HS-5 (cell line): Measurements from ENCODE around the gene OPTC.

Experiments
- DNase-seq: peaks from one replicate; pipeline ENCODE4 v3.0.0-alpha.2; 2012; ENCODE audit warnings: low read depth

The OPTC gene

DNA sequence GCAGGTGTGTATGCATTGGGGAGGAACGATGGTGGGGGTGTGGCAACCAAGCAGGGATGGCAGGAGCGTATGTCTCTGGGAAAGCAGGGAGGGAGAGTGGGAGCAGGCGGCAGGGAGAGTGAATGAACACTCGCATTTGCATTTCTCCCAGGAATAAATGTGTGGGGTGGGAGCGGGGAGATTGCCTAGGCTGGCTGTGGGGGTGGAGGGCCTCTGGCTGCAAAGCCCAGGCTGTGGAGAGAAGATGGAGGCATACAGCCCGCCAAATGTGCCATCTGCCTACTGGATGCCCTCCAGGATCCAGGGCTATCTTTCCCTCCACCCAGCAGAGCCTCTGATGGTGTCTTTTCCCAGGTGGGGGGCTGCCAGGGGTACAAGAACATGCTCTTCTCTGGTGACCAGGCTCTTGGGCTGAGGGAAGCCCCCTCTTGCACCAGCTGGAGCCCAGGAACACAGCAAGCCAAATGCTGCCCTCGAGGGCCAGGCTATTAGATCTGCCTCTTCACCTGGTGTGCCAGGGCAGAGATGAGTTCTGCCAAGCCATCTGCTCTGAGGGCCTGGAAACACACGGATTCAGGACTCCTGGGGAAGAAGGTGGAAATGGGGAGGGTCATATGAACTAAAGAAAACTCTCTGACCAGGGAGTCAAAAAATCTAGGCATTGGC is 1.7 kb upstream of the OPTC start:
- DNase-seq: no peak

DNA sequence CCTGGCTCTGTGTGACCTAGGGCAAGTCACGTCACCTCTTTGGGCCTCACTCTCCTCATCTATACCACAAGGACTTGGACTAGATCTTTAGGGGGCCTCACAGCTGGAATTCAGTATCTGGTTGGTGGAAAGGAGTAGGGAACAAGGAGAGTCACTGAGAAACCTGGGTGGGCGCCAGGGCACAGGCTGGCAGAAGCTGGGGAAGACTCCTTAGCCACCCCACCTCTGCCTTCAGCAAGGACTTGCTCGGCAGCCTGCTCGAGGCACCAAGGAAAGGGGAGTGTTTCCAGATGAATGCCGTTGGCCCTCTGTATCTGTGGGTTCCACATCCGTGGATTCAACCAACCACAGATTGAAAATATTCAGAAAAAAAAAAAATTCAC is 1.2 kb upstream of the OPTC start:
- no peak for DNase-seq

DNA sequence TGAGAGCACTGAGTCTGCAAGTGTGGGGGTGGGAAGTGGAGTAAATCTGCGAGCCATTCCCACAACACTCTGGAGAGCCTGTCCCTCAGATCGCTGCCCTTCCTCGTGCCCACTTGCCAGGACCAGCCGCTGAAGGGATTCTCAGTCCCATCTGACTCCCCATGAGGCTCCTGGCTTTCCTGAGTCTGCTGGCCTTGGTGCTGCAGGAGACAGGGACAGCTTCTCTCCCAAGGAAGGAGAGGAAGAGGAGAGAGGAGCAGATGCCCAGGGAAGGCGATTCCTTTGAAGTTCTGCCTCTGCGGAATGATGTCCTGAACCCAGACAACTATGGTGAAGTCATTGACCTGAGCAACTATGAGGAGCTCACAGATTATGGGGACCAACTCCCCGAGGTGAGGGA is 1.9 kb downstream of the OPTC start:
- no peak for DNase-seq

DNA sequence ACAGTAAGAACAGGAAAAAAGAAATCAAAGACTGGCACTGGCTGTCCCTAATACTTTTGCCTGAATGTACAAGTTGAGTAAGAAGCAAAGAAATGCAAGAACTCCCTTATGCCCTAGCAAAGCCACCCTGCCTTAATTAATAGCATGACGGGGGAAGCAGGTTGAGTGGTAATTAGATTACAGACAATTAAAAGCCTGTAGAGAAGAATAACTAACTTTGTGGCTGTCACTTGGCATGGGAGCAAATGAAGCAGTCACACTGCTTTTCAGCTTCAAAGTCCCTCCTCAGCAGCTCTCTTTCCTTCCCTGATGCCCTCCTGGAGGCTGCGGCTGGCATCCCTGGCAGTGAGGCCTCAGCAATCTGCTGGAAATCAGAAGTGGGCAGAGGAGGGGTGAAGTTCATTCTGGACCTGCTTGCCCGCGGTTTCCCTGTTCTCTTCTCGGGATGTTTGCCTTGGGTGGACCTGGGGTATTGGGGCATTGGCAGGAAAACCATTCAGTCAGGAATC is 3.4 kb downstream of the OPTC start:
- DNase-seq: no peak

DNA sequence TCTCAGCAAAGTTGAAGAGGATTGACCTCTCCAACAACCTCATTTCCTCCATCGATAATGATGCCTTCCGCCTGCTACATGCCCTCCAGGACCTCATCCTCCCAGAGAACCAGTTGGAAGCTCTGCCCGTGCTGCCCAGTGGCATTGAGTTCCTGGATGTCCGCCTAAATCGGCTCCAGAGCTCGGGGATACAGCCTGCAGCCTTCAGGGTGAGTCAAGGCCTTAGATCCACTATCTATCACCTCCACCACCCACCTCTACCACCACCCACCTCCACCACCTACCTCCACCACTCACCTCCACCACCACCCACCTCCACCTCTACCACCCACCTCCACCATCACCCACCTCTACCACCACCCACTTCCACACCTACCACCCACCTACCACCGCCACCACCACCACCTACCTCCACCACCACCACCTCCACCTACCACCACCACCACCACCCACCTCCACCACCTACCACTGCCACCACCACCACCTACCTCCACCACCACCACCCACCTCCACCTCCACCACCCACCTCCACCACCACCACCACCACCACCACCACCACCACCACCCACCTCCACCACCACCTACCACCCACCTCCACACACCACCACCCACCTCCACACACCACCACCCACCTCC is 5.8 kb downstream of the OPTC start:
- no peak for DNase-seq

DNA sequence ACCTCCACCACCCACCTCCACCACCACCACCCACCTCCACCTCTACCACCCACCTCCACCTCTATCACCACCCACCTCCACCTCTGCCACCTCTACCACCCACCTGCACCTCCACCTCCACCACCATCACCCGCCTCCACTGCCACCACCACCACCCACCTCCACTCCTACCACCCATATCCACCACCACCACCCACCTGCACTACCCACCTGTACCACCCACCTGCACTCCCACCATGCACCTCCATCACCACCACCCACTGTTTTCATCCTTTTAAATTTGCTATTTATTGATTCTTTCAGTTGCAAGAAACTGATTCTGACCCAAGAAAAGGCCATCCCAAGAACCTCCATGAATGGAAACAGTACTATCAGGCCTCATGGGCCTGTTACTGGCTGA is 6.3 kb downstream of the OPTC start:
- DNase-seq: no peak

DNA sequence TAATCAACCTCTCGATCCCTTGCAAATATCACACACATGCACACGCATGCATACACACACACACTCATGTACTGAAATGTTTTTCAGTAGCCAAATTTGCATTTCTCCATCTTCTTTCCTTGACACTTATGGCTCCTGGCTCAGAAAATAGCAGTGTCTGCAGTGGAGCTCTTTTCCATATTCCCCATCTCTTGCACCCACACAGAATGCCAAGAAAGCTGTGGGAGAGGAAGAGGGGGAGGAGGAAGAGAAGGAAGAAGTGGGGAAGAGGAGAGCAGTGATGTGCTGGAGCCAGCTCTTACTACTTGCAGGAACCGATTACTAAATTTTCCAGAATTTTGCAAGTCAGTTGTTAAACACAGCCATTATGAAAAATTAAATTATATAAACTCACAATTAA is 9.9 kb downstream of the OPTC start:
- no peak for DNase-seq

DNA sequence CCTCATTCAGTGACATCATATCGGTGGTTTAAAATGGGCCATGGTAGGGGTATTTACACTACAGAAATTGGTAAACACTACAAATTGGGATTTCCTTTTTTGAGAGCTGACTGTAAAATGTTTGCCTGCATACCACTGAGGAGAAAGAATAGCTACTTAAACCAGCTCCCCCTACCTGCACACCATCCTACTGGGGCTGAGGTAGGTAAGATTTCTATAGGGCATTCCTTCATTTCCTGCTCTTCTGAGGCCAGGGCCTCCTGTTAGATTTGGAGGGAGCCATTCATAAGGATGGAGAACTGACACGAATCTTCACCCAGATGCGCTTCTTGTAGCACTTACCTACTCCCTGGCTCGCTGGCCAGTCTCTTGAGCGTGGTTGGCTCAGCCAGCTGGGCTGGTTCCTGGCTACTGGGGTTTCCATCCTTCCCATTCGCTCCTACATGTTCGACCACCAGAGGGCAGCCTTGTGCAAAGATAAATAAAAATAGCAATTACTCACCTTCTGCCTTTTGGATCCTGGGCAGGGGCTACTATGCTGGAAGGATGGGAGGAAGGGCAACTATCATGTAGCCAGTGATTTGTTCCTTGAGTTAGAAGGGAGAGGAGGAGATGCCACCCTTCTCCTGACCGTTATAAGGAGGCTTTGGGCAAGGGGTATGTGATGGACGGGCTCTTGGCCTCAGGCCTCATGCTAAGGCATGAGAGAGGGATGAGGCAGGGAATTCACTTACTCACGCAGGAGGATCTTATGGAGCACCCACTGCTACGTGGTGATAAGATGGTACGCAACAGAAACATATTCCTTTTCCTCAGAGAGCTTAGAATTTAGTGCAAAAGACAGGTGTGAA is 10.7 kb downstream of the OPTC start:
- peak; percentile 50 for DNase-seq

DNA sequence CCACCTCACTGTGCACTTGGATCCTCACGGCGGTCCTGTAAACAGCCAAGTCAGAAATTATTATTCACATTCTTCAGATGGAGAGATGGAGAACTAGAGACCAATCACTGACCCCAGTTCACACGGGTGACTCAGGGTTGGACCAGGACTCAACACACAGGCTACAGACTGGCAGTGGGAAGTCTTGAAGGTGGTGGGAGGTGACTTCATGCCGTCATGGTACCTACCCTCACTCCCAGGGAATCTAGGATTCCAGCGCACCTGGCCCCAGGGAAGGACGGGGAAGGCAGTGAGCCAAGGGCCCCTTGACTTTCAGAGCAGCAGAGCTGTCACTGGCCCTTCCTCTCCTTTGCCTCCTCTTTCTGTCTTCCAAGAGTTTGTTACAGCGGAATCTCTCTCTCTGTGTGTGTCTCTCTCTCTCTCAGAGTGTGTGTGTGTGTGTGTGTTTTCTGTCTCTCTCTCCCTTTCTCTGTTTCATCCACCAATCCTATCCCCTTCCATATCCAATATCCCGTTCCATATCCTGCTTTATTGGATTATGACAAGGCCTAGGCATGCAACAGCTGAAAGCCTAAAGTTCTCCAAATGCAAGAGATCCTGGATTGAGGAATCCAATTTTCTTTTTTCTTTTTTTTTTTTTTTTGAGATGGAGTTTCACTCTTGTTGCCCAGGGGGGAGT is 11.7 kb downstream of the OPTC start:
- no peak for DNase-seq

DNA sequence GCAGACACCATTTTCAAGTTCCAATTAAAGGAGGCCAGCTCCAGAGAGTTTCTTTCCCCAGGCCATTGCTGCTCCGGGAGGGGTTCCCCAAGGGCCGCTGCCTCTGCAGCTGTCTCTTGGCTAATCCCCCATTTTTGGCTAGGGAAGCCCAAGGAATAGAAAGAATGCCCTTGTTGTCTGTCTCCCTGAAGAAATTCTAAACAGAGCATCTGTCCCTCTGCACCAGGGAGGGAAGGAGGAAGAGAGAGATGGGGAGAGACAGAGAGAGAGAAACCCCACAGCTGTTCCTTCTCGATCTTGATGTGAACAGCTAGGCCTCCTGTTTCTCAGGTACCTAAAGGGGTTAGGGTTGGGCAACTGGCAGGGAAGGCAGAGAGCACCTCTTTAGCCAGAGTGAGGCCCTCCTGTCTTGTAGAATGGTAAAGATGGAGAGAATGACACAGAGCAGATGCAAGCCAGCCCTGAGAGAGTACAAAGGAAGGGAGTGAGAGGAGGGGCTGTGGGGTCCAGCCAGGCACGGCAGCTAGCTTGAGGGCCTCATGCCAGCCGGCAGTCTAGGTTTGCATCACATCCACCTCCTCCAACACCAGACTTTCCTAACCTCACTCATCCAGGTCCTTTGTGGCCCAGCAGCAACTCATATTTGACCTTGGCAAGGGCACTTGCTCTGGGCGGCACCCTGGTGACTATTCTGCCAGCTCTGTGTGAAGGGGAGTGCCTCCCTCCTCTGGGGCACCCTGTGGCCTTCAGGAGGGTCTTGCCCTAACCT is 13.1 kb downstream of the OPTC start:
- no peak for DNase-seq

DNA sequence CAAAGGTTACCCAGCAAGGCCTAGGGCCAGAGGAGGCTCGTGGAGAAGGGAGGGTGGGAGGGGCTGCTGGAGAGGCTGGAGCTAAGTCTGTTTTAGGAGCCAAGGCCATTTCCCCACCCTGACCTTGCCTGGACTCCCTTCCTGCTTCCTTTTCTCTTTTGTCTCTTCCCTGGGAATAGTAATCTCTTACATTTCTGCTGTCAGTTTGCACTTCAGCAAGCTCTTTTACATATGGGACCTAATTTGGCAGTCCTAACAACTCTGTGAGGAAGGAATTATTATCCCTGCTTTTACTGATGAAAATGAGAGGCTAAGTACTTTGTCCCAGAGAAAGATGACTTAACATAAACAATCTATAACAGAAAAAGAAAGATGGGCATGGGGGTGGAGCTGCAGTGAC is 13.8 kb downstream of the OPTC start:
- no peak for DNase-seq

DNA sequence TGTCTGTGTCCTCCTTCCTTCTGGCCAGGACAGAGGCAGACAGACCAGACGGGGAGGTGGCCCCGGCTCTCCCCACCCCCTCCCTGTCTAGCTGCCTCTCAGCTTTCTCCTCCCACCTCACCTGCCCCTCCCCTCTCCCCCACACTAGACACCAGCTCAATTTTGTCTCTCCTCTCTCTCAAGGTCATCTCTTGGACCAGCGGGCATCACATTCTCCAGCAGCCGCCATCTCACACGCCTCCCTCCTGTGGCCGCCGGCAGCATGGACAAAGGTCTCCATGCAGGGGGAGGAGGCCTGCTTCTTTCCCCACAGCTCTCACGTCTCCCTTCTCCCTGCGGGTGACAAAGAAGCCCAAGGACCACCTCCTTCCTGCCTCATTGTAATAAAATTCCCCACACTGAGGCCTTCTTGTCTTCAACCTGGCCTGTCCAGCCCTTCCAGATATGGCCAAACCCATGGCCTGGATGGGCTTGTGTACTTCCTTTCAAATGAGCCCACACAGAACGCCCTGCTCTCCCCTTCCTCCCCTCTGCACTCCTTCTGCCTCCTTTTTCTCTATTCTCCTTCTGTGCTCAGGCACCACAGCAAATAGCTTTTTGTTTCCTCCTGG is 14.6 kb downstream of the OPTC start:
- no peak for DNase-seq

DNA sequence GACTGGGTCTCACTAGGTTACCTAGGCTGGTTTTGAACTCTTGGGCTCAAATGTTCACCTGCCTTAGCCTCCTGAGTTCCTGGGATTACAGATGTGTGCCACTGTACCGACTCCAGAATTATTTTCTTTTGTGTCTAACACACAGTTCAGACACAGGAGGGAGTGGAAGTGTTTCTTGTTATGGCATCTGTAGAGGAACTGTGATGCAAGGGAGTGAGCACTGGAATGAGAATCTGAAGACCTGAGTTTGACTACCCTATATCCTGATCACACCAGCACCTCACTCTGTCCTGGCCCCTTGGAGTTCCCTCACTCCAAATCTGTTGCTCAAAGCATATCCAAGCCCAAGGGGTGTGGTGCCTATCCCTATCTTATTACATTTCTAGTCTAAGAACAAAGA is 15.2 kb downstream of the OPTC start:
- no peak for DNase-seq

DNA sequence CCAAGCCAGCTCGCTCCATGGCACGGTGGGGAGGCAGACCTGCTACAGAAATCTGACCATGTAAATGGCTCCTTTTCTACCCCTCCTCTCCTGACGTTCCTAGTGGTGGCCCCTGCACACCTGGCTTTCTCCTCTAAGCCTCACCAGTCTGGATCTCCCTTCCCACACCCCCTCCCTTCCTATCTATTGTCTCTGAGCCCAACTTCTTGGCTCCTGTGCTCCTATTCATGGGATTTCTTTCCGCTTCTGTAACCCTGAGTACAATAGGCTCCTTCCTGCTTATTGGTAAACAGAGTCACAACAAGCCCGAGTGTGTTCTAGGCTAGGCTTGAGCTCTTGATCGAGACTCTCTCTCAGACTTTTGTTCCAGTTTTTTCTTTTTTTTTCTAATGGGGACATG is 17.6 kb downstream of the OPTC start:
- no peak for DNase-seq

DNA sequence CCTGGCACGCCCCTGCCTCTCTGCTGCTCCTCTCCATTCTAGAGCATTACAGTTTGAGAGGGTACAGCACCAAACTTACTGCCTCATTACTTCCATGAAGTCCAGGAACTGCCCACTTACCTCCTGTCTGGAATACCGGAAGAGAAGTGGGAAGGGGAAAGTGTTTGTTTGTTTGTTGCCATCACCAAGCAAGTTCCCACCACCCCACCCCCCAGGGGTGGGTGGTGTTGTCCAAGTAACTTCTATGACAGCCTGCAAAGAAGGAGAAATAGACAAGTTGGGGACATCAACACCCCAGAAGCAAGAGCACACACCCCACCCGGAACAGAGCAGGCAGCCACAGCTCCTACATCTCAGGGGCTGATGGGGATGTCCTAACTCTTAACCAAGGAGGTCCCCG is 18.0 kb downstream of the OPTC start:
- DNase-seq: no peak

DNA sequence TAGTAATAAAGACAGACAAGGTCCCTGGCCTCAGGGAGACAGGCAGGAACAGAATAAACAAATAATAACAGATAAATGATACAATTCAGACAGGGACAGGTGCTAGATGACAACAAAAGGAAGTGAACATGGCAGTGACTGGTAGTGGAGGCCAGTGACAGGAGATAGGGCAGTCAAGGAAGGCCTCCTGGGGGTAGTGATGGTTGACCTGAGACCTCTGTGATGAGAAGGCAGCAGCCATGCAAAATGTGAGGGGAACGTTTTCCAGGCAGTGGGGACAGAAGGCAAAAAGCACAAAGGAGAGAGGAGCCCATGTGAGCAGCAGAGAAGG is 18.5 kb downstream of the OPTC start:
- no peak for DNase-seq

DNA sequence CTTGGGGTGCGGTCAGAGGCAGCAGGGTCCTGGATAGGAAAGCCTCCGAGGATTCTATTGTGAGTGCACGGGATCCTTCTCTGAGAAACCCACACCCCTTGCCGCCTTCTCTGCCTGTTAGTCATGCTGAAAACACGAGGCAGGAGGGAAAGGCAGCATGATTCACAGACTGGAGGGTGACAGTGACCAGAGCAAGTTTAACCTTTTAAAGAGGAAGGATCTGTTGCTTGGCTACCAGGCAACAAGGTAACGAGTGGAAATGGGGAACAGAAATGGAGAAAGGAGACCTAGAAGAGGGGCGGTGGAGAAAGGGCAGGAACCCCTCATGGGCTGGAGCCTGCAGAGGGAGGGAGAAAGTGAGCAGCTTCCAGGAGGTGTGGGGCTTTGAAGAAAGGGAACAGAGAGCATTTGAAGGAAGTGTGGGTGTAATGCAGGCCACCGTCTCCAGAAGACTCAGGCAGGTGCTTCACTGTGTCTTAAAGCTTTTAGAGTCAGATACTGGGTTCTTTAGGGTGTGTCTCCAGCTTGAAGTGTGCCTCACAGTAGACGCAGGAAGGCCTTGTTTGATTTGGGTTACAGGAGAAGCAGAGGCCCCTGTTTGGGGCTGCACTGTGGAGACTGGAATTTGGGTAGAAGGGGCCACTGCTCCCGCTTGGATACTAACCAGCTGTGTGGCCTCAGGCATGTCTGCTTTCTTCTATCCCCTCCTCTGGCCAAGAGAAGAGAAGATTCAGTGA is 19.1 kb downstream of the OPTC start:
- peak; percentile 85 for DNase-seq

DNA sequence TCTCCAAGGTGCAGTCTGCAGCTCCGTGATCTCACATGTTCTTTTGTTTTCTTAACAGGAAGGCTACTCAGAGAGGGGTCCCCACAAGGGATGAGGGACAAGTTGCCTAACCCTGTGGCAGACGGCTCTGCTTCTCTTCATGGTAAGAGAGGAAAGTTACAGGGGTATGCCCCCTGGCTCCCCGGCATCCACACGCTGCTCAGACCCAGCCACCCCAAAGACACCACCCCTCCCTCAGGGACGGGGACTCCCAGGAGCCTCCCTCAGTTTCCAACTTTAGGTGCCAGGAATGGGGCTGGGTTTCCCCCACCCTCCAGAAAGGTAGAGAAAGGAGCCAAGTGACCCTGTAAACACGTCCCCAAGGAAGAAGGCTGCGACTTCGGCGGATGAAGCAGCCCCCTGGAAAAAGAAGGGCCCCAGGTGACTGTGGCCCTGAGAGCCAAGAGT is 19.7 kb downstream of the OPTC start:
- DNase-seq: no peak

DNA sequence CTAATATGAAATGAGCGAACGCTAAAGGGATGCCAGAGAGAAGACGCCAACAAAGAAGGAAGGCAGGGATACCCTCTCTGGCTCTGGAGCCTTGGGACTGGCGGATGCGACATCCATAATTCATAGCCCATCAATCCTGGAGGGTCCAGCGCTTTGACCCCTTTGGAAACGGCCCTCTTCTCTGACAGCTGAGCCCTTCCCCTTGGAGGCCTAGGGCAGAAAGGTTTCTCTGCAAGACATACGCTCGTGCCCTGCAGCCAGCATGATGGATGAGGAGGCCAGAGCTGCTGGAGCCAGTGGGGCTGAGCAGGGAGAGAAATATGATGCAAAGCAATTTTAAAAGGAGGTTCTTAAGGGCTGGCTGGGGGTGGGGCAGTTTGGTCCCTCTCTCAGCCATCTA is 22.2 kb downstream of the OPTC start:
- DNase-seq: no peak

DNA sequence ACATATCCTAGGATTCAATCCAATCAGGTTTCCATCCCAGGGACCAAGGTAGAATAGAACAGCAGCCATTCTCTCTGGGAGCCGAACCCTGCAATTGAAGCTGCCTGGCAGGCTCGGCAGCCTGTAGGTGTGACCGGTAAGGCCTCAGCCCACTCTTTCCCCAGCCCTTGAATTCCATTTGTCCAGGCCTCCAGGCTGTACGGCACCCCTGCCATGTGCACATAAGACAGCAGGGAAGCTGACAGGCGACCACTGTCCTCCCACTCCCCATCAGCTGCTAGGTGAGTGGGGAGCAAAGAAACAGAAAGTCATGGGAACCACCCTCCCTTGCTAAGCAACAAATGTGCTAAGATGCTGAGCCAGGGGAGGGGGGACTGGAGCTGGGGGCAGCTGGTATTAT is 23.0 kb downstream of the OPTC start:
- no peak for DNase-seq
